Stimulated activated CD4-positive, alpha-beta T cell treated with anti-CD3 and anti-CD28 coated beads, Interleukin-1b, Interleukin-23, amount 100 ng/mL, for 24 hours (primary cell): Measurements from ENCODE around the gene TTC28.
"Not testable (repeated sequence)": the region's sequence is repeated elsewhere in the genome, so short reads cannot be mapped to it uniquely, and the experiment has no call there.

Experiments
- DNase-seq, 4 experiments: peaks; one replicate each; pipeline ENCODE4 v3.0.0-alpha.2; 2020; ENCODE audit warnings: low read depth in 4 of 4, low spot score in 1 of 4

TTC28 gene

DNA sequence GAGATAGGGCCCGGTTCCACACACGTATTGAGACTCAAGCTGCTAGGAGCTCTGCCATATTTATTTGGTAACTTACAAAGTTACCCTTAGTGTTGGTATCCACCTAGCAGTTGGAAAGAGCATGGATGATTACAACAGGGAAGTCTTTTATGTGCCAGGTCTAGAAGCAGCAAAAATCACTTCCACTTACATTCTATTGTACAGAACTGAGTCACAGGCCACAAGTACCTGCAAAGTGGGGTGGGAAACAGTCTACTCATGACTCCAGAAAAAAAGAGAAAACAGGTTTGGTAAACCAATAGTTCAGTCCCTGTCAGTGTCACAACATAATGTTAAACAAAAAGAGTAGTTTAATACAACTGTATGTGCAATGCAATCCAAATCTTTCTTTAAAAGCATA is 480.9 kb downstream of the TTC28 start:
- no peak for DNase-seq

DNA sequence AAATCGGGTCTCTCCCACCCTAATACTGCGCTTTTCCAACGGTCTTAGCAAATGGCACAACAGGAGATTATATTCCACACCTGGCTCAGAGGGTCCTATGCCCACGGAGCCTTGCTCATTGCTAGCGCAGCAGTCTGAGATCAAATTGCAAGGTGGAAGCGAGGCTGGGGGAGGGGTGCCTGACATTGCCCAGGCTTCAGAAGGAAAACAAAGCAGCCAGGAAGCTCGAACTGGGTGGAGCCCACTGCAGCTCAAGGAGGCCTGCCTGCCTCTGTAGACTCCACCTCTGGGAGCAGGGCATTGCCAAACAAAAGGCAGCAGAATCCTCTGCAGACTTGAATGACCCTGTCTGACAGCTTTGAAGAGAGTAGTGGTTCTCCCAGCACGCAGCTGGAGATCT is 488.1 kb downstream of the TTC28 start:
- not testable (repeated sequence) for DNase-seq

DNA sequence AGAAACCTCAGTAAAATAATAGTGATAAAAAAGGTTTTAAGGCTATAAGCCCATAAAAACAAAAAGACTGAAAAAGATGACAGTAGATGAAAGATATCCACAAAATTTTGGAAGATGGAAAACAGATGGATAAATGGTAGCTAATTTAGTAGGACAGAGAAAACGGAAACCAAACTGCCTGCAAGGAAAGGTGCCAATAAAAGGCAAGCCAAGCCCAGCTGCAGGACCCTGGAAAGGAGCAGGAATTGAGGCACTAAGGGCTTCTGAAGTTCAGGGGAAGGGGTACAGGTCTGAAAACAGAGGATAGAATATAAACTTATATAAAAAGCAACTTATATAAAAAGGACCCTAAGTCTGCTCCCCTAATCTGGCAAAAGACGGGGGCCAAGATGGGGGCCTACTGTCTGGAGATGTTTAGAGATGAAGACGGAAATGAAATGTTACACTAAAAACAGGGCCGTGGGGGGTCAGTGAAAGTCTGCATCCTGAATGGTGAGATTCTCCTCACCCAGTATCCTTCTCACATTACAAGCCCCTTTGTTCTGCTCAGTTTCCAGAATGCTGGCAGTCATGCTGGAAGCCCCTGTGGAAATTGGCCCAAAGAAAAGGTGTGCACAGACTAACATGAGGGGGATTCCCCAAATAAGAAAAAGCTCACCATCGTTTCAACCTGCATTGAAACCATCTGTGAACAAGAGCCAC is 491.3 kb downstream of the TTC28 start:
- DNase-seq, result no peak

DNA sequence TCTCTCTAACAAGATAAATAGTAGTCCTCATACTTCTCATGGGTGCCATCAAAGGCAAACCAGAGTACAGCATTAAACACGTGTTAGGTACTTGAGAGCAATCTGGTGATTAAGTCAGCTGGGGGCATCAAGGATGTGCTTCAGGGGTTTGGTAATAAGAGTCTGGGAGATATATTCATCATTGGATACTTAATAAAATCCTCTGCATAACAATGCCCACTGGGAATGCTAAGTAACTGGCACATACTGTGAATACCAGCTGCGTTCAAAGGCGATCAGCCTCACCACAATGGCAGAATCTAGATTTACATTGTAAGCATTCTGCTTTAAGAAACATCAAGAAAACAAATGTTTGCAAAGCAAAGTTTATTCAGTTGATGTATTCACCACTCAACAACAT is 492.0 kb downstream of the TTC28 start:
- no peak for DNase-seq

DNA sequence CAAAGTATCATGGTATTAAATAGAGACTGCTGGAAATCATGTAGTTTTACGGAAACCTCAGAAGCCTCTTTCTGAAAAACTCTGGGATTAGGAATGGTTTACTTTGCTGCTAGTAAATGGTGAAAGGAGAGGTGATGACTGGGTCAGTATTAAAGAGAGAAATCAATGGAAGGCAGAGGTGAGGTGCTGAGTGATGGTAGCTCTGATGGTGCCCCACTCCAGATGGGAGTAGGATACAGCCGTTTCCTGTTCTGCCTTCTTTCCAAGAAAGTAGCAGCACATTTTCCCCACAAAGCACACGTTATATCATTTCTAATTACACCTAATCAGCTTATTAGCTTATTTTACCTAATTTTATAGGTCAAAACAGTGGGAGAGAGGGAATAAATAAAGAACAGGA is 493.0 kb downstream of the TTC28 start:
- DNase-seq, result no peak

DNA sequence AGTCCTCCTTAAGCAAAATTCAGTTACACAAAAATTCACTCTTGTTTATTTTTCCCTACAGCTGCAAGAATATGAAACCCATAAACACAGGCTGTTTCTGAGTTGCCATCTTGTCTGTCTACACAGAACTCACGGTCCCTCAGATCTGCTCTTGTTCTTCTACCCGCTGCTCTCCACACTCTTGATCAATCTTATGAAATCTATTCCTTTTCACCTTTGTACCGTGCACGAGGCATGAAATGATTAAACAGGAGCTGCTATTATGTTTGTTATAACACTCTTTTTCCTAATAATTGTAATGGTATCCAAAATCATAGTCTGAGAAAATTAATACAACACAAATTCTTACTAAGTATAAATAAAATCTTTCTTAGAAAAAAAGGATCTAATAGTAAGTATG is 494.5 kb downstream of the TTC28 start:
- DNase-seq, result no peak

DNA sequence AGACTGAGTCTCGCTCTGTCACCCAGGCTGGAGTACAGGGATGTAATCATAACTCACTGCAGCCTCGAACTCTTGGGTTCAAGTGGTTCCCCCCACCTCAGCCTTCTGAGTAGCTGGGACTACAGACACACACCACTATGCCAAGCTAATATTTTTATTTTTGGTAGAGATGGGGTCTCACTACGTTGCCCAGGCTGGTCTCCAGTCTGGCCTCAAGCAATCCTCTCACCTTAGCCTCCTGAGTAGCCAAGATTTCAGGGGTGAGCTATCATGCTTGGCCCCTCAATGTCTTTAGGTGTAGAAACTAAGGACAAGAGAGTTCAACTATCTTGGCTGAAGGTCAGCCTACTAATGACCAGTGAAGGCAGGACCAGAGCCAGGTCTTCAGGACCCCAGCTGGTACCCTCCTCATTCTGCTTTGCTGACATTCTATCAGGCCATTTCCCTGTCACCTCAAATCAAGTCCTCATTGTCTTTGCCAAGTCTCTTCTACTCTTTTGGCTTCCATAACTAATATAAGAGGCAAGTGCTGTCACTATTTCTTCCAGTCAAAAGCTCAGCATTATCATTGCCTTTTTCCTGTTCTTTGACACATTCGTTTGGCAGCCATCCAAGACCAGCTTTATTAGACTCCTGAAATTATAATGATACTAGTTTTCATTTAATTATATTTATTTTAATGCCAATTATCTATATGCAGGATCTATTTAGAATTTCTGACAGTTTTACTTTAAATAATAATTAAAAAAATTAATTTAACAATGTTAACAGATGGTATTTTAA is 496.4 kb downstream of the TTC28 start:
- DNase-seq, result no peak

DNA sequence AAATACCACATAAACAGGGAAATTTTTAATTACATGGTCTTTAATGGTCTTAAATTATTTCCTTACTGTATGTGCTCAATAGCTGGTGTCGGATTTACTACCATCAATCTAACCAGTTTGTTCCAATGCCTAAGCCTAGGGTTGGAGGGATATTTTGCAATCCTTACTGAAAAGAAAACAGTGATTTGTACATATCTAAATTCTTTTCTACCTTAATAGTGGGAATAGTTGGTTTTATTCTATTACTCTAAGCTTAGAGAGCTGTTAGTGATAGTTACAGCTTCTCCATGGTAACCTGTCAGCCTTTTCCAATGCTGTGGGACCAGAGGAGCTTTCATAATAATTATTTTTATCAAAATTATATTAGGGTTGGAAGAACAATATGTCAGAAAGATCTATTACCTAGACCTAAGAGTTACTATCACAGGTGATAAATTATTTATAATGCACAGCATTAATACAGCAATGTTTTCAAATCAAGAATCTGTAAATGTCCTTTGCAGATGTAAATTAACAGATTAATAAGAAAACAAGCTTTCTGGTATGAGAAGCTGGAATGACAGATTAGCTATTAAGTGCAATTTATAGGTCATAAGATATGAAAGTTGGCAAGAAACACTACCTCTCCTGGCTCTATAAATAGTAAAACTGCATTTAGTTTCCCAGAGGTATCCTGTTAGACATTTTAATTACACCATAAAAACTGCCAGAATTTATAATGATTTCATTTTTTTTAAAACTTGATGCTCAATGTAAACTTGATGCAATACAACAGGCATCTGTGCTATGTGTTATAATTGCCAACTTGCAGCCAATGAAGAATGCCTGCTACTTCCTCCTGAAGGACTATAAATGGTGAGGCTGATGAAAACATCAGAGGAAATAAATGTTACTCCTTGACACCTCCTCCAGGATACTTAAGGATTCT is 498.6 kb downstream of the TTC28 start:
- no peak for DNase-seq

DNA sequence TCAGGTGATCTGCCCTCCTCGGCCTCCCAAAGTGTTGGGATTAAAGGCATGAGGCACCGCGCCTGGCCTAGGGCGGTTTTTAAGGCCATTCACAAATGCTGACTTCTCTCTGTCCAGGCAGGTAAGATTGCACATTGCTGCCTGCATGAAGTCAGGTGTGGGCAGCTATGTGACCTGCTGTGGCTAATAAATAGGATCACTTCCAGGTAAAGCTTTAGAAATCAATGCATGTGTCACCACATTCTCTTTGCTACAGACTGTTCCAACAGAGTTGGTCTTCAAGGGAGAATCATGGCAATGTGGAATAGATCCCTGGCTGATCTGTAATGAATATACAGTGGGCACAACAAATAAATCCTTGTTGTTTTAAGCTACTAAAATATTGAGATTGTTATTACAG is 500.2 kb downstream of the TTC28 start:
- DNase-seq, result no peak

DNA sequence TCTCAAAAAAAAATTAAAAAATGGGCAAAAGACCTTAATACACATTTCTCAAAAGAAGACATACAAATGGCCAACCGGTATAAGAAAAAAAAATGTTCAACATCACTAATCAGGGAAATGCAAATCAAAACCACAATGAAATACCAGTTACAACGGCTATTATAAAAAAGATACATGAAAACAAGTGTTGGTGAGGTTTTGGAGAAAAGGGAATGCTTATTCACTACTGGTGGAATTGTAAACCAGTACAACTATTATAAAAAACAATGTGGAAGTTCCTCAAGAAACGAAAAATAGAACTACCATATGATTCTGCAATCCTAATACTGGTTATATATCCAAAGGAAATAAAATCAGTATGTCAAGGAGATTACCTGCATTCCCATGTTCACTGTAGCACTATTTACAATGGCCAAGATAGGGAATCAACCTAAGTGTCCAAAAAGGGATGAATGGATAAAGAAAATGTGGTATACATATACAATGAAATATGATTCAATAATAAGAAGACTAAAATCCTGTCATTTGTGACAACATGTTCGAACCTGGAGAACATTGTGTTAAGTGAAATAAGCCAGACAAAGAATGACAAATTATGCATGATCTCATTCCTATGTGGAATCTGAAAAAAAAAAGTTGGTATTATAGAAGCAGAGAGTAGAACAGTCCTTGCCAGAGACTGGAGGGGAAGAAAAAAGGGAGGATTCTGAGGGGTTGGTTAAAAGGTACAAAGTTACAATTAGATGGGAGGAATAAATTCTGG is 503.7 kb downstream of the TTC28 start:
- no peak for DNase-seq

DNA sequence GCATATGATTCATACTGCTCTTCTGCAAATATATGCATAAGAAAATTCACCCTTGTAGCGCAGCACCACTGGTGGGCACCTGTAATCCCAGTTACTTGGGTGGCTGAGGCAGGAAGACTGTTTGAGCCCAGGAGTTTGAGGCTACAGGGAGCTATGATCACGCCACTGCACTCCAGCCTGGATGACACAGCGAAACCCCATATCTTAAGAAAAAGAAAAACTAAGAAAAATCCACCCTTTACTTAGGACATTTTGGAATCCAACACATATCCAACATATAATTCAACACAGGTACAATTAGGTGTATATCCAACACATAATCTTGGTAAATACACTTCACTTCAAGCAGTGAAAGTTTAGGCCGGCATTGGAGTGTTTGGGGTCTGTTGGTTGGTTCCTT is 505.1 kb downstream of the TTC28 start:
- no peak for DNase-seq

DNA sequence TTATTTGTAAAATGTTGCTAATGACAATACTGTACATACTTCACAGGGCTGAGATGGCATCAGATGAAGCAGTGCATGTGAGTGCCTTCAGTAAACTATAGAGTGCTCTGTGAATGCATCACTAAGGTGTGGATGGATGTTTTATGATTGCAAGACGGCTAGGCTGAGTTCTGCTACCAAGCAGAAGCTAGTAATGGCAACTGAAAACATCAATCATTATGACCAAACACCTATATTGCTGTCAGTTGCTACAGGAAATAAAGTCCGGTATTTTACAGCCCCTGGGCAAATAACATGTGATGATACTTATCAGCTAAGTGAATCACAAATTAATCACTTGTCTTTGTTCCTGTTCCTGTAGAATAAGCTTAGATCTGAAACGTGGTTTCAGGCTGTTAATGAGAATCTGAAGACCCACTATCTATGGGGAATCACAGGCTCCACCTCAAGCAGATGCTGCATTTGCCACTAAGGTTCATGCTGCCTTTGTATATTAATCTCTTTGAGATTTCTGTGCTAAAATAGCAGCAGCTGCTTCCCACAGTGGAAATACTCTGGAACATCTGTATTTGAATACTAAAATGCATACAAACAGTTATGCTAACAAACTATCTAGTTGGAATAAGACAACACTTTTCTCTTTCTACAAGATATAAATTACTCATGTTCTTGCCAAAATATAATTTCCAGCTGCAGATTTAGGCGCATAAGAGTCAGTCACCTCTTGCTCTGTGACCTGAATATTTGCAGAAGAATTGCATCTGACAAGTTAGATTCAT is 506.6 kb downstream of the TTC28 start:
- no peak for DNase-seq

DNA sequence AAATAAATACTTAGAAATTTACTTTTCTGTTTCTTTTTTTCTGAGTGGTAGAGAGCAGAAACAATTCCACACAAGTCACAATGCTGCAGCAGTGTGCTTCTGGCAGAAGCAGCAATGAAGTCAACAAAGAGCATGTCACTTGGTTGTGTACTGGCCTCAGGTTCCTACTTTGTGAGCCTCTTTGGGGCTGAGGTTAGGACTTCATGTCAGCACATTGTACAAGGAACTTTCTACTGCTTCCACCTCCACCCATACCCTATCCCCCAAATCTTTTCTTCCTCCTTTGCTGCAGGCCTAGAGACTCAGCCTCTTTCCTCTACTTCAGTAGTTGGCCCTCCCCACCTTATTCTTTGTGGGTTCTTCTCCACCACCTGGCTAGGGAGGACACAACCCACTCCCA is 507.9 kb downstream of the TTC28 start:
- no peak for DNase-seq

DNA sequence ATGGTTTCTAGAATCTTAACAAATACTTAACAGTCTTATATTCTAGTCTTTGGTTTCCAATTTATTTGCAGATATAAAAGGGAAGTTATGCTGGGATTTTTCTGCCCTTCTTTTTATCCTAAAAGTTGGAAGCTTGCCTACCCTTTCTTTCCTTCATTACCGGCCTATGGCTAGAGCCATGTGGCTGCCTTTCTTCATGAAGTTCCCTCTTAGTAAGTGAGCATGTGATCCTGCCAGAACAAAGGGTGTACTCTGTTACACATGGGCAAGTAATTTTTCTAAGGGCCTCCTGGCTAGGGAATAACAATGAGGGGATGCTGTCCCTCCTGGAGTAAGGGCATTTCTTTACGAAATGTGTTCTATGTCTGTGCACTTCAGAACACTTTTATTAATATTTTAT is 508.5 kb downstream of the TTC28 start:
- no peak for DNase-seq

DNA sequence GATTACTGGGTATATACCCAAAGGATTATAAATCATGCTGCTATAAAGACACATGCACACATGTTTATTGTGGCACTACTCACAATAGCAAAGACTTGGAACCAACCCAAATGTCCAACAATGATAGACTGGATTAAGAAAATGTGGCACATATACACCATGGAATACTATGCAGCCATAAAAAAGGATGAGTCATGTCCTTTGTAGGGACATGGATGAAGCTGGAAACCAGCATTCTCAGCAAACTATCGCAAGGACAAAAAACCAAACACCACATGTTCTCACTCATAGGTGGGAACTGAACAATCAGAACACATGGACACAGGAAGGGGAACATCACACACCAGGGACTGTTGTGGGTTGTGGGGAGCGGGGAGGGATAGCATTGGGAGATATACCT is 510.3 kb downstream of the TTC28 start:
- not testable (repeated sequence) for DNase-seq

DNA sequence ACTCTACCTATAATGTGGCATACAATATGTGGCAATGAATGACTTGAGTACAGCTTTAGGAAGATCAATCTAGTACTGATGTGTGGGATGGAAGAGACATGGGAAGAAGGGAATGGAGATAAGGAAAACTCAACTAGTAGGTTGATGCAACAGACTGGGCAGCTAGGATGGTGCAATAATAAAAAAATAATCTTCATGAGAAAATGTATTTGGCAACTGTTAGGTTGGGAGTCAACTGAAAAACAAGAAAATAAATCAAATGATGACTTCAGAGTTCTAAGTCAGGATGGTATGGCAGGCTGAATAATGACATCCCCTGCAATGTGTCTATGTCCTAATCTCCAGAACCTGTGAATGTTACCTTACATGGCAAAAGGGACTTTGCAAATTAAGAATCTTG is 523.8 kb downstream of the TTC28 start:
- no peak for DNase-seq

DNA sequence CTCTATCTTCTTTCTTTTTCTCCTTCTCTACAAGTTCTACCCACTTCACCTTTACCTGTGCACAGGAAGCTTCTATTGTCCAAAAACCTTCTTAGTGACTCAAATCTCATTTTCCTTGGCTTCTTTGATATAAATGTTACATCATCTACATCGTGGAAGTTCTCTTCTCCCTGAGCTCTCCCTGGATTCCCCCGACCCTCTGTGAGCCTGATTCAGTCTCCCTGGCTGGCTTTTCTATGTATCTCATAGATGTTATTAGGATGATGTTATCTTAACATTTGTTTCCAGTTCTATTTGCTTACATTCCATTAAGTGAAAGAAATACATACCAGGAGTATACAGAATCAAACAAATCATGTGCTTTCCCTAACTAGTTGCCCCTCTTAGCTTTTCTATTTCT is 524.8 kb downstream of the TTC28 start:
- no peak for DNase-seq

DNA sequence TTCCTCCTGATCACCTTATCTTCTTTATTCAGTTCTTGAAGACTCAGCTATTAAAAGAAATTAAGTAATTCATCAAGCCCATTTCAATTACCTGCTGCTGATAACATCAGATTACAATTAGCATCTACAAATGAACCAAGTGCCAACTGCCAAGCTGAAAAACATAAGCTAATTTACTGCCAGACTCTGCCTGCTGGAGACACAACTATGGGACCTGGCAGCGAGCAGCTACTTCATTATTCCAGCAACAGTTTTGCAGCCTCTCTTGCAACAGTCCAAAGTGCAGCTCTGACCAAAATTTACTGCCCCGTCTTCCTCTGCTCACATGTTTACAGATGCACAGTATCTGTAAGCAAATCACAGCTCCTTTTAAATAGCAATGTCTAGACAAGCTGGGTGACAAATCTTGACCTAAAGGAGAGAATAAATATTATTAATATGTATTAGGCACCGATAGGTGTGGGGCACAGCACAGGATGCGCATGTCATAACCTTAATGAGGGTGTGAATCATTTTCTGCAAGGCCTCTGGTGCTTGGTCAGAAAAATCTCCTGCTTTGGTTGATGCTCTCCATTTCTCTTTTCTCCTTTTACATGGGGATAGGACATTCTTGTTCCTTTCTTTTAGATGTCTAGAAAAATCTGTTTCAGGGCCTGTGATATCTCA is 528.4 kb downstream of the TTC28 start:
- DNase-seq, result no peak

DNA sequence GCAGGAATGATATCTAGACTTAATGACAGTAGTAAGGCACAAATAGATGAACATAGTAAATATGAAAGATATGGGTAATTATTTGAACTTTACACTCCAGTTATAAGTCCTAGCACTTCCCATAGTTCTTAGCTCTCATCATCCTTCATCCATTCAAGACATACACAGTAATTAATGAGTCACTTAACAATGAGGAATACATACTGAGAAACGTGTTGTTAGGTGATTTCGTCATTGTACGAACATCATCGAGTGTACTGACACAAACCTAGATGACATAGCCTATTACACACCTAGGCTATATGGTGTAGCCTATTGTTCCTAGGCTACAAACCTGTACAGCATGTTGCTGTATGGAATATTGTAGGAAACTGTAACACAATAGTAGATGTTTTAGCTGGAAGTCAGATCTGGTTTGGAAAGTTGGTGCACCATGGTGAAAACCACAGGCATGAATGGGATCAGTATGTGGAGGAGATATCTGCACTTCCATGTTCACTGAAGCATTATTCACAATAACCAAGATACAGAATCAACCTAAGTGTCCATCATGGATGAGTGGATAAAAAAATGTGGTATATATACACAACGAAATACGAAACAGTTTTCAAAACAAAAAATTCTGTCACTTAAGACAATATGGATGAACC is 530.7 kb downstream of the TTC28 start:
- no peak for DNase-seq
